ENCODE data around the gene GLP2R. TPM values are rescaled to one million over a fixed set of nuclear protein-coding genes. Genes with fewer than 3 reads are reported as not detected.

Gene GLP2R
- total and polyA plus RNA-seq, 2 of the 8 experiments (the other 6 are each of a cell fraction or from before 2014, with no cell fraction given) = not detected

DNA sequence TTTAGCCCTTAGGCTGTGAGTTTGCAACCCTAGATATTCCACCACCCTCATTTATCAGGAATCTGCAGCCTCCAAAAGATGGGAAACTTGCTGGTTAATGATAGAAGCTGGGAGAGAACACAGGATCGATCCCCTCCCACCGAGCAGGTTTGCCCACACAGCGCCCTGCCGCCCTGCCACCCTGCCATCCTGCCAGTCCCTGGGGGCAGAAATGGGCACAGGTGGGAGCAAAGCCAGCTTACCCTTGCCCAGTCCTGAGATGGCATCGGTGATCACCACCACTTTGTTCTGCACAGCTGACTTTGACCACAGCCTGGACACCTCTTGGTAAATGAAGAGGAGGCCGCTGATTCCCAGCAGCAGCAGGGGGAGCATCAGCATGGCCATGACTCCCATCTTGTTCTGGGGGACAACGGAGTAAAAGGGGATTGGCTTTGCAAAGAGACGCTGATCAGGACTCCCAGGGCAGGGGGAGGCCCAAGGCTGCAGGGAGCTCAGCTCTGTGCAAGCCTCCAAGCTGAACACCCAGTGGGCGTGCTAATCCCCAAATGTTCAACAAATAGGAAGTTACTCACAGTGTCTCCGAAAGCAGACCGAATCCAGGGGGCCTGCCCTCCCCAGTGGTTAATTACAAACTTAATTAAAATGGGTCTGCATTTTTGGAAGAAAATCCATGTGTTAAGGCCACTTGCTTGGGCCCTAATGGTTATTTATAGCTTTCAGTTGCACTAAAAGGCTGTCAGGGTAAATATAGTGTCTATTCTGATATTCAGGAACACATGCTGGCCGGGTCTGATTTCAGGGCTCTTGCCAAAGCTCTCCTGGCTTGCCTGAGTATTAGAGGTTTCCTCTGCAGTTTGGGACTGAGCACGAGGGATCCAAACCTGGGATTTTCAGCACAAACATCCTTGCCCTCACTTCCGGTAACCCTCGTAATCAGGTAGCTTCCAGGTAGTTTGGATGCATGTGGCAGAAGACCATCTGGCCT is 34.5 kb upstream of the GLP2R start, which contains the start of gene DHRS7C:
Gene DHRS7C, minus strand, starts transcription at position 704 of the 988 bp plus-strand sequence. Its CDS starts 308 bp downstream, at position 396.
- Histone ChIP-seq H3K56ac (replicated peaks; ENCODE audit: insufficient read length, low read depth, low read length) (no peak within 1 kb of the TSS), H3K9me3 (ENCODE audit: insufficient read depth in 2 of 2, low read depth in 1 of 2, low read length in 1 of 2) (no peaks in the 10 kb centered on the region), H2BK5ac (ENCODE audit: low read depth, low read length) (no peak within 1 kb of the TSS), H4K91ac (replicated peaks; ENCODE audit: insufficient read length, low read length) (no peak within 1 kb of the TSS), H2AK5ac (ENCODE audit: low read depth, low read length) (no peak within 1 kb of the TSS), H2BK12ac (ENCODE audit: low read depth, low read length) (no peak within 1 kb of the TSS), H3K18ac (ENCODE audit: extremely low read depth, low read length) (no peak within 1 kb of the TSS; the same call in 1 of the 2 replicates), H3K4me3 (ENCODE audit: extremely low read depth in 1 of 4, insufficient read depth in 2 of 4, low read depth in 3 of 4, low read length in 4 of 4) (no peak within 1 kb of the TSS), H4K5ac (ENCODE audit: insufficient read length, low read depth, low read length) (no peak within 1 kb of the TSS), H3K23ac (ENCODE audit: insufficient read length) (no peak within 1 kb of the TSS), H3K27me3 (replicated peaks in 1 of 4; ENCODE audit: control insufficient read depth in 3 of 4, extremely low read depth in 1 of 4, insufficient read depth in 3 of 4, low read length in 3 of 4) (no peaks in the 10 kb centered on the region), H2AFZ (ENCODE audit: low read length) (no peak within 1 kb of the TSS), H3K4ac (replicated peaks; ENCODE audit: insufficient read length, low read depth, low read length) (no peak within 1 kb of the TSS), H3K23me2 (ENCODE audit: low read depth, low read length) (no peaks in the 10 kb centered on the region; the same call in 1 of the 2 replicates), H2BK120ac (replicated peaks; ENCODE audit: low read depth, low read length) (no peak within 1 kb of the TSS), H3K14ac (ENCODE audit: insufficient read length) (no peak within 1 kb of the TSS), H3K9ac (replicated peaks in 1 of 4; ENCODE audit: extremely low read depth in 1 of 4, low read depth in 3 of 4, low read length in 3 of 4) (no peak within 1 kb of the TSS), H3K4me2 (ENCODE audit: insufficient read depth in 1 of 2, low read depth in 2 of 2, low read length in 2 of 2) (no peak within 1 kb of the TSS), H4K20me1 (replicated peaks in 1 of 2; ENCODE audit: control insufficient read depth in 1 of 2, insufficient read depth in 2 of 2, low read length in 2 of 2) (no peaks in the 10 kb centered on the region), H2BK15ac (ENCODE audit: low read length) (no peak within 1 kb of the TSS), H3K27ac (ENCODE audit: low read depth, low read length) (no peak within 1 kb of the TSS), H3K79me2 (ENCODE audit: control insufficient read depth in 1 of 2, insufficient read depth in 2 of 2, low read length in 2 of 2) (no peaks in the 10 kb centered on the region), H2BK20ac (ENCODE audit: low read length) (no peak within 1 kb of the TSS), H3K36me3 (ENCODE audit: control insufficient read depth in 2 of 4, insufficient read depth in 4 of 4, low read length in 3 of 4) (no peaks in the 10 kb centered on the region), H3K79me1 (ENCODE audit: low read depth, low read length) (no peaks in the 10 kb centered on the region), H3K4me1 (replicated peaks in 1 of 4; ENCODE audit: control insufficient read depth in 3 of 4, insufficient read depth in 4 of 4, low read length in 3 of 4) (no peaks in the 10 kb centered on the region), H4K8ac (ENCODE audit: extremely low read depth, insufficient read depth, low read length) (peak within 1 kb of the TSS; percentile 65; the same call in 1 of the 2 replicates)
- ChIA-PET CTCF (ENCODE audit: partially characterized antibody) (interaction anchor here (0.6 to 1.0 kb wide), 4 partner anchors 23 to 1253 kb away, joined by 3 to 4 read pairs (median 3); no protein-coding TSS in a partner anchor), POLR2A (ENCODE audit: partially characterized antibody) (no interaction called here)
- DNase-seq (ENCODE audit: low read depth in 1 of 2, low spot score in 2 of 2) = no peak
- WGBS, 2 experiments (ENCODE audit: extremely low coverage in 1 of 2, insufficient coverage in 1 of 2, insufficient read length in 1 of 2, insufficient replicate concordance in 2 of 2, low coverage in 1 of 2, low lambda C conversion rate in 2 of 2, missing lambda C conversion rate in 1 of 2) = 89% methylated on average over 15 of the region's 15 CpGs; no CpG with 5 or more reads in 1 of the 2 experiments
- FAIRE-seq = no peak
- TF ChIP-seq CEBPB (IDR thresholded peaks at IDR 0.05; ENCODE audit: low read depth, low read length) (no peak), E2F6 (IDR thresholded peaks at IDR 0.05) (no peak), BCL11A (IDR thresholded peaks at IDR 0.05; ENCODE audit: low read depth in 2 of 2, low read length in 2 of 2) (no peak), PHF8 (conservative IDR thresholded peaks at IDR 0.05; ENCODE audit: low read depth, low read length) (no peak), KDM5A (IDR thresholded peaks at IDR 0.05; ENCODE audit: low read length) (no peak), POLR2A (IDR thresholded peaks at IDR 0.05; ENCODE audit: control extremely low read depth in 1 of 2, low read depth in 2 of 2, low read length in 2 of 2) (no peak), EGR1 (IDR thresholded peaks at IDR 0.05; ENCODE audit: borderline replicate concordance, low read depth, low read length) (no peak), TAF7 (optimal IDR thresholded peaks at IDR 0.05; ENCODE audit: borderline replicate concordance, low read depth, low read length) (no peak), BRCA1 (IDR thresholded peaks at IDR 0.05; ENCODE audit: low read depth, low read length) (no peak), SIX5 (IDR thresholded peaks at IDR 0.05; ENCODE audit: low read depth, low read length) (no peak)
- TF ChIP-seq, protein P1, sequence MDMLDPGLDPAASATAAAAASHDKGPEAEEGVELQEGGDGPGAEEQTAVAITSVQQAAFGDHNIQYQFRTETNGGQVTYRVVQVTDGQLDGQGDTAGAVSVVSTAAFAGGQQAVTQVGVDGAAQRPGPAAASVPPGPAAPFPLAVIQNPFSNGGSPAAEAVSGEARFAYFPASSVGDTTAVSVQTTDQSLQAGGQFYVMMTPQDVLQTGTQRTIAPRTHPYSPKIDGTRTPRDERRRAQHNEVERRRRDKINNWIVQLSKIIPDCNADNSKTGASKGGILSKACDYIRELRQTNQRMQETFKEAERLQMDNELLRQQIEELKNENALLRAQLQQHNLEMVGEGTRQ (IDR thresholded peaks at IDR 0.05; ENCODE audit: low read length) = no peak

Measured in H1 (cell line).